NOMO-1 (cell line): ENCODE results near the gene SNN.

ENCODE experiments used
- DNase-seq, 2 experiments: peaks; one replicate each; lab custom pipeline; 2025; ENCODE audit not compliant: unreplicated experiment in 2 of 2; lab: John Stamatoyannopoulos, UW

The SNN gene

GRCh38 chr16:11696266-11697012 is 28.2 kb downstream of the SNN start:
- no peak for DNase-seq

DNA sequence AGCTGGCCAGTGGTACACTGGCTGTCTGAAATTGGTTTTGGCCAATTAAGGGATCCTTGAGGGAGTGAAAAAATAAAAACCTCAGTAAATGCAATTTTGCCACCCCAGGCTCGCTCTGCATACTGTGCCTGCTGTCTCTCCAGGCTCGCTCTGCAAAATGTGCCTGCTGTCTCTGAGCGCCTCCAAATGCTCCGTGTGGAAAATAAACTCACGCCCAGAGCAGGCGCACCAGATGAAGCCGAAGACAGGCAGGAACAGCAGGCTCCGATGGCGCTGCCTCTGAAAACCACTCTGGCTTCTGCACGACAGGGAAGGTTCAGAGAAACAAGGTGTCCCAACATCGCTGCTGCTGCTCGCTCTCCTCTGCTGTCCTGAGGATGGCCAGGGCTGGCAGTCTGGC is 29.1 kb downstream of the SNN start:
- DNase-seq = no peak

DNA sequence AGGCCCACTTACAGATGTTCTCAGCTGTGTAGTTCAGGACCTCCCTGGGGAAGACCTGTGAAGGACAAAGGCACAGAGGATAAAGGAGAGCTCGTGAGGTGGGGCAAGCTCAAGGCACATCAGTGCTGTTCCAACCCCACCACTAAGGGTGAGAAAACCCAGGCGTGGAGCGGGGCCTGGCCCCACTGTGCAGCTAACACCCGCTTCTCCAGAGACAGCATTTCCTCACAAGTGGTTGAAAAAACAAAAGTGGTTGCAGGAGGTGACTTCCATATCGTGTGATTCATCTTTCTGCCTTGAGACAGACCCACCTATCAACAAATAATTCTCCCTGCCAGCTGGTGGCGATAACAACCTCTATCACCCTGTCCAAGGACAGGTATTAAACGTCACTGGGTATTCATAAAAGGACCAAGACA is 30.0 kb downstream of the SNN start:
- DNase-seq = no peak

GRCh38 chr16:11699234-11699894 is 31.1 kb downstream of the SNN start:
- no peak for DNase-seq

DNA sequence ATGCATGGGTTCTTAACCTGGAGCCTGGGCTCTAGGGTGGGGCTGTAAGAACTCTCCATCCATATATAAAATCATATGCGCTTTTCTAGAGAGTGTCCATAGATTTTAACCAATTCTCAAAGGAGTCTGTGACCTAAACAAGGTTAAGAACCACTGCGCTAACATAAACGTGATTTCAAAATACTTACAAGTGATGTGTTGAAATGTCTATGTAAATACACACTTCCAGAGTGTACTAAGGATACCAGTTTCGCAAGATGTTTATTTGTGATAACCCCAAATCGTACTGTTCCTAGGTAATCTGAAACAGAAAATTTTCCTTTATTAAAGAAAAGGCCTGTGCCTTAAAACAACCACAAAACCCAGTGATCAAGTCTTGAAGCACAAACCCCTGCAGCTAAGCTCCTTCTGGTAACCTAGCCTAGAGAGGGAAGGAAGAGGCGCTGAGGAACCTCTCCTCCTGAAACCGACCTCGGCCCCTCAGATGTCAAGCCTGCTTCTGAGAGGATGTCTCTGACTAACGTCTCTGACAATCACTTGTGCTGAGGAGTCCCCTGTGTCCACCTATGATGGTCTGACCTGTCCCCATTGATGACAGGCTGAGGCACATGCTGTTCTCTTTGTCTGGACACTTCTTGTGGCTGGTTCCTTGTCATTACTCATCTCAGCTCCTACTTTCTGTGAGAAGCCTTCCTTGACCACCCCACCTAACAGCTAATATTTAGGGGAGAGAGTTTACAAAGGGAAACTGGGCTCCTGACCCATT is 32.2 kb downstream of the SNN start:
- peak; percentile 33 to 67 for DNase-seq

DNA sequence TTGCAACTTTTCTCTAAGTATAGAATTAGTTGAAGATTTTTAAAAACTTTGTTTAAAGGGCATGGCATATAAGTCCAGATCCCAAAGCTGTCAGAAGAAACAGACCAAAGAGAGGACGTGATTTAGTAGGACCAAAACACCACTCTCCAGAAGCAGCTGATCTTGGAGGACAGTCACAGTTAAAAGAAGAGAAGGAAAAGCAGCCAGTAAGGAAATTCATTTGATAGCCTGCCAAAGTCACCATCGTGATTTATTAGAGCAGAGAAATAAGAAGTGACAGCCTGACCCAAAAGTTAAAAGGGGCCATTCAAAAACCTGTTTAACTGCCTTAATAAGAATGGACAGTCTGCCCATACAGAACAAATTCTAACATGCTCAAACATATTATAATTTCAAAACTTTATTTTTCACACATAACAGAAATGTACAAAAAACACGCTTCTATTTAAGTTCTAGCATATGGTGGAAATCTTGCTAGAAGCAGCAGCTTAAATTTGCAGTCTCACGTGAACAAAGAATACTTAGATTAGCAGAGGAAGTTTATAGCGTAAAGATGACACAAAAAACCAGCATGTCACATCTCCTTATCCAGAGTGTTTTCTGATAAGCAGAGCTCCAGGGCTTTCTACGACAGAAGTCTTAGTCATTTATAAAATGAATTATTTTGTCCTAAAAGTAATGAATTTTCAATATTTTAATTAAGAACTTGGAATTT is 37.2 kb downstream of the SNN start:
- DNase-seq = no peak

- DNase-seq = no peak
Measured at GRCh38 chr16:11706180-11706742, 38.0 kb downstream of the SNN start.

GRCh38 chr16:11707679-11708197 is 39.5 kb downstream of the SNN start:
- DNase-seq = no peak

DNA sequence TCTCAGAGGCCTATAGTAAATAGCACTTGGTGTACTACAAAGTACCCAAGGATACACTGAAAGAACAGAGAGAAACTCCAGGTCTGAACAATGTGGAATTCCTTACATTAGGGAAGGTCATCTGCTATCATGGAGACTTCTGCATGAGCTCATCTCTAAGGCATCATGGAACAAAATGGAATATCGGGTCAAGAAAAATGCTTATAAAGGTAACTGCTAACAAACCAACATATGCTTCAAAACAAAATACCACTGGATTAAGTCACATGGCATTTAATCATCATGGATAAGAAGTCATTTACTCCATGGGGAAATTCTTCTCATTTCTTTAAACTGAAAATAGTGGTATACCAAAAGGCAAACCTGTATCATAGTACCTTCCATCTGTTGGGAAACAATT is 40.2 kb downstream of the SNN start:
- DNase-seq = no peak

GRCh38 chr16:11711662-11712061 is 43.4 kb downstream of the SNN start:
- no peak for DNase-seq

GRCh38 chr16:11712122-11712521 is 43.9 kb downstream of the SNN start:
- DNase-seq = no peak

DNA sequence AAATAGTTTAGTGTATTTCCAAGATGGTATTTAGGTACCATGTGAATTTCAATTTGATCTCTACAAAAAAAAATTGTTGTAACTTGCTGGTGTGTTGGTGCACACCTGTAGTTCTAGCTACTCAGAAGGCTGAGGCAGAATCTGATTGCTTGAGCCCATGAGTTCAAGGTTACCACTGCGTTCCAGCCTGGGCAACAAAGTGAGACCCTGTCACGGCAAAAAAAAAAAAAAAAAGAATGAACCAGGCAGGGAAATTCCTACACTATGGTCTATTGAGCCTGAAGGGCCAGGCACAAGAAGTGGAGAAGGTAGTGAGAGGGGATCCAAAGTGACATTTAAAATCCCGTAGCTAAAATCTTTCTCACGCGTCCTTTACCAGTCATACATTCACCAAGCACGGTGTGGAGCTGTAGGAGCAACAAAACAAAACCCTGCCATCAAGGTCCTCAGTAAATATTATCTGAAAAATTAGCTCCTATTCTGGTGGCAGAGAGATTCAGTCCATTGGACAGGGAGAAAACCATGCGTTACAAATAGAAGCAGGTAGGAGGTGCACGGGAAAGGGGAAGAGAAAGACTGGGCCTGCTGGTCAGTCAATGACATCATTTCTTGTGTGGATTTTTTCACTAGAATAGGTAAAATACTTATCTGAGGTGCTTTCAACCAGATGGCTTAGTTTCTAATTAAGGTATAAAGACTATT is 47.1 kb downstream of the SNN start:
- DNase-seq = no peak

DNA sequence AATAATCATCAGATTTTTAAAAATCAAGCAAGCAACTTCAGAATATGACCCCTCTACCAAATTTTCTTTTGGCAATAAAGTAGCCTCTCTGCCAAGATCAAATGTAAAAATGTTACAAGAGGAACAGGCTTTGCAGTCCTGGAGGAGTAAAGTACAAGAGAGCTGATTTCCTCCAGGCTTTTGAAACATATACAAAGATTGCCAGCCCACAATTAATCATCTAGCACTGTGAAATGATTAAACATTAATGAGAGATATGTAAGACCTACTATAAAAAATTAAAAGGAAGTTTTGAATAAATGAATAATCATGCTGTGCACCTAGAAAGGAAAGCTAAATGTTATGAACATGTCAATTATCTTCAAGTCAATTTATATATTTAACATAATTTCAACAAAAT is 48.1 kb downstream of the SNN start:
- DNase-seq = no peak

DNA sequence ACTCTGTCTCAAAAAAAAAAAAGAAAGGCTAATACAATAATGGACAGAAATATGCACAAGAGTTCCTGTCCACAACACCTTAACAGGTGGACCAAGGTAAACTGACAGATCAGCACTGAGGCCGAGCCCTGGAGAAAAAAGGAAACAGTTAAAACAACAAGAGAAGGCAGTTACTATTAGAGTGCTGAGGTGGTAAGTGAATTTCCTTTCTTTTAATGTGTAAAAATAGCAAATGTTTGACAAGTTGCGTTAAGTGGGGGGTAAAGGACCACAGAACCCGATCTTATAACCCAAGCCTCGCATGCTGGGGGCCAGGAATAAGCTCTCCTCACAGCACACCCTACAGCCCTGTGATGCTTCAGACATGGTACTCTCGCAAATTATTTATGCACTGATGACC is 49.6 kb downstream of the SNN start:
- DNase-seq = no peak

- DNase-seq = no peak
Measured at GRCh38 chr16:11719171-11719570, 50.9 kb downstream of the SNN start.

DNA sequence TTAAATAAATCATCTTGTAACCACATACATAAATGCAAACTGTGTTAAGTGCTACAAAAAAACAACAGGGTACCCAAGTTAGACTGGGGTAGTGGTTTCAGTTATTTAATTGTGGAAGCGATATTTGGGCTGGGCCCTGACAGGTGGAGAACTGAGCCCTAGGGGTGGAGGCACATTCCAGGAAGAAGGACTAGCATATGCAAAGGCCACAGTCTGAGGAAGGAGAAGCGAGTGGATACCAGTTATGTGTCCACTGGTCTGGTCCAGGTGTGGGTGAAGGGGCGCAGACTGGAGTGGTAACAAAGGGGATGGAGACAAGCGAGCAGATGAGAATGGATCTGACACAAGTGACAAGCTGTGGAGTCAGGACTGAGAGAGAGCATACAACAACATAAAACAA is 51.5 kb downstream of the SNN start:
- DNase-seq = no peak

DNA sequence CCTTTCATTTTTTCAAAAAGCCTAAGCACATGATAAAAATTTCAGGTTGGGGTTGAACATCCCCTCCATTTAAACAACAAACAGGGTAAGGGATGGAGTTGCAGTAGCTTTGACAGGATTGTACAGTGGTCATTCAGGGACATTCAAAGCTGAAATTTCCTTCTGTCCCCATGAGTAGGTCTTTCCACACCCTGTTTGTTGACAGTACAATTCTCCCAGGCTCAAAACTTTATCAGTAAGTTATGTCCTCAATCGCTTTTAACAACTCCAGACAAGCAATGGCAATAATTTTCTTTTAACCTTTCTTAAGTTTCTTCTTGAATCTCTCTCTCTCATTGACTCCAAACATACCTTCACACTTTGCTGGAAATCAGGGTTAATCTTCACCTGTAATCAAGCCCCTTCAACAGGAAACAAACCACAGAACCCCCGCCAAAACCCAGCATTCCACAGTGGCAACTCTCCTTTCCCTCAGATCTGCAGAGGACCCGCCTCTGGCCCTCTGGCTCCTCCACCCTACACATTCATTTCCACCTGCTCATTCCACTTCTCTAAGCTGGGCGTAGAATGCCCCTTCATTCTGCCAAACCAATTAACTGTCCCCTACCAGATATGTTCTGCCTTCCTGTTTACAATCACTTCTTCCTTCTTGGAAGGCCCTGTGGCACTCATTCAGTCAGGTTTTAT is 53.7 kb downstream of the SNN start:
- no peak for DNase-seq

GRCh38 chr16:11722468-11722808 is 54.2 kb downstream of the SNN start:
- no peak for DNase-seq

DNA sequence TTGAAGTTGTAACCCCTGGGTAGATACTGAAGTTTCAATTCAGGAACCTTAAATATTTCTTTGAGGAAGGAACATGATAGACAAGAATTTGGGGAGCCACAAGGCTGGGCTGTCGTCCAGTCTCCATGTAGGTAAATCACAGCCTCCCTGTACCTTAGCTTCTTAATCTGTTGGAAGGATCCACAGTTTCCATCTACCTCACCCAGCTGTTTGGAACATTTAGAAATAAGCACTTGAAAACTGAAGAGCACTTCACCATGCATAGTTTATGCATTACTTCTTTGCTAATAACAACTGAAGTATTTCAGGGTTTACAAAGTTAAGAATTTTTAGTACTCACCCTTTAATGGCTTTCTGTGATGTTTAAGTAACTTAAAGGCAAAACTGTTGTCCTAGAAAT is 57.2 kb downstream of the SNN start:
- no peak for DNase-seq

GRCh38 chr16:11726008-11726407 is 57.8 kb downstream of the SNN start:
- DNase-seq = no peak
